HCT116 (cell line): ENCODE data around the gene DNHD1. TPM values are rescaled to one million over a fixed set of nuclear protein-coding genes. Genes with fewer than 3 reads are reported as not detected.

Source experiments
- ATAC-seq: fragments of 200-7000 bp; cut with Tn5 transposase; 2 replicates; pipeline ENCODE4 v1.9.1; 2020; ENCODE audit warnings: mild to moderate bottlenecking, moderate library complexity
- BruUV-seq: library from RNA; stranded (reverse); fragments of 400-500 nt; replicated peaks from 2 replicates; lab custom pipeline; 2021; lab: Mats Ljungman, UMichigan
- CTCF ChIA-PET: fragments of 300-600 bp; sonication (Branson Sonifier 250); formaldehyde crosslinking; loops from one replicate; lab custom pipeline; 2021; ENCODE audit warnings: antibody characterized with exemption; lab: Charles Lee
- POLR2A ChIA-PET: fragments of 300-600, 350-600 bp; sonication (Branson Sonifier 250); formaldehyde crosslinking; loops from one replicate; lab custom pipeline; 2021; ENCODE audit warnings: antibody characterized with exemption; lab: Charles Lee
- RAD21 ChIA-PET, 2 experiments: fragments of 300-600 bp; sonication (Branson Sonifier 250); formaldehyde crosslinking; loops; one replicate each; lab custom pipeline; 2023; ENCODE audit warnings: low total read pairs in 2 of 2; ENCODE audit not compliant: uncharacterized antibody in 2 of 2, unreplicated experiment in 2 of 2, low non-redundant PET in 1 of 2; lab: Charles Lee
- DNase-seq: peaks from one replicate; pipeline ENCODE4 v3.0.0-alpha.2; 2010; ENCODE audit warnings: low read depth, low spot score
- H2AFZ ChIP-seq: fragments of 200-600 bp; shearing (Covaris generic), sonication (generic); 2 replicates; pipeline ENCODE4 v1.6.1; 2017; ENCODE audit warnings: low read depth, mixed run types, mixed read lengths, antibody characterized with exemption, low read length; ENCODE audit not compliant: poor library complexity, severe bottlenecking
- H3K27ac ChIP-seq: 2 replicates; pipeline ENCODE4 v1.5.1; 2012; ENCODE audit warnings: low read depth, low read length
- H3K27me3 ChIP-seq: fragments of 200-600 bp; sonication (generic); 2 replicates; pipeline ENCODE4 v1.6.1; 2016; ENCODE audit warnings: mixed run types, low read length, mixed read lengths; ENCODE audit not compliant: insufficient read depth
- H3K36me3 ChIP-seq, 2 experiments: fragments of 200-500 bp in 1 of 2; fragments of 200-600 bp in 1 of 2; sonication (Bioruptor generic) in 1 of 2; sonication (generic) in 1 of 2; 2 replicates each; pipeline versions ENCODE4 v1.5.1 to v1.6.1; 2014 to 2016; ENCODE audit warnings: low read length in 2 of 2, inconsistent platforms in 1 of 2, mixed read lengths in 1 of 2, mixed run types in 1 of 2; ENCODE audit not compliant: insufficient read depth in 2 of 2, control insufficient read depth in 1 of 2
- H3K4me1 ChIP-seq, 2 experiments: fragments of 200-600 bp in 1 of 2; sonication (generic) in 1 of 2; 2 replicates each; pipeline versions ENCODE4 v1.5.1 to v1.6.1; 2012 to 2017; ENCODE audit warnings: low read length in 2 of 2, inconsistent platforms in 1 of 2, mild to moderate bottlenecking in 1 of 2, mixed read lengths in 1 of 2, mixed run types in 1 of 2, moderate library complexity in 1 of 2; ENCODE audit not compliant: insufficient read depth in 2 of 2, control insufficient read depth in 1 of 2
- H3K4me2 ChIP-seq: fragments of 200-600 bp; sonication (generic); 2 replicates; pipeline ENCODE4 v1.6.1; 2017; ENCODE audit warnings: mixed run types, low read length, mixed read lengths
- H3K4me3 ChIP-seq, 2 experiments: fragments of 200-600 bp in 1 of 2; sonication (generic) in 1 of 2; replicated peaks in 1 of 2; 2 replicates each; pipeline ENCODE4 v1.5.1; 2011 to 2016; ENCODE audit warnings: low read length in 2 of 2, control low read depth in 1 of 2, low read depth in 1 of 2, mild to moderate bottlenecking in 1 of 2, mixed read lengths in 1 of 2, mixed run types in 1 of 2
- H3K79me2 ChIP-seq: fragments of 200-600 bp; sonication (generic); 2 replicates; pipeline ENCODE4 v1.6.1; 2017; ENCODE audit warnings: mild to moderate bottlenecking, mixed run types, low read length, moderate library complexity, mixed read lengths; ENCODE audit not compliant: insufficient read depth
- H3K9ac ChIP-seq: fragments of 200-600 bp; sonication (generic); 2 replicates; pipeline ENCODE4 v1.6.1; 2016; ENCODE audit warnings: low read length, mixed read lengths
- H3K9me2 ChIP-seq: fragments of 200-600 bp; sonication (generic), shearing (Covaris generic); 2 replicates; pipeline ENCODE4 v1.6.1; 2017; ENCODE audit warnings: mixed run types, mild to moderate bottlenecking, moderate library complexity; ENCODE audit not compliant: insufficient read depth
- H3K9me3 ChIP-seq, 2 experiments: fragments of 200-500 bp in 1 of 2; fragments of 200-600 bp in 1 of 2; sonication (Bioruptor generic) in 1 of 2; sonication (generic) in 1 of 2; 2 replicates each; pipeline ENCODE4 v1.6.1; 2014 to 2017; ENCODE audit warnings: low read length in 2 of 2, mixed read lengths in 2 of 2, inconsistent platforms in 1 of 2, low read depth in 1 of 2, mild to moderate bottlenecking in 1 of 2, mixed run types in 1 of 2, moderate library complexity in 1 of 2; ENCODE audit not compliant: control insufficient read depth in 1 of 2, insufficient read depth in 1 of 2
- H4K20me1 ChIP-seq: fragments of 200-600 bp; sonication (generic), shearing (Covaris generic); 2 replicates; pipeline ENCODE4 v1.6.1; 2017; ENCODE audit warnings: mixed run types, mild to moderate bottlenecking, moderate library complexity; ENCODE audit not compliant: insufficient read depth
- ATF3 ChIP-seq: IDR thresholded peaks from 2 replicates; pipeline ENCODE4 v1.6.1; 2012
- CBX3 ChIP-seq: IDR thresholded peaks from 2 replicates; pipeline ENCODE4 v1.6.1; 2012; ENCODE audit warnings: low read depth
- CEBPB ChIP-seq: IDR thresholded peaks from 2 replicates; pipeline ENCODE4 v1.6.1; 2012; ENCODE audit warnings: low read depth
- EGR1 ChIP-seq: IDR thresholded peaks from 2 replicates; pipeline ENCODE4 v1.6.1; 2012; ENCODE audit warnings: low read depth
- FOSL1 ChIP-seq: IDR thresholded peaks from 2 replicates; pipeline ENCODE4 v1.6.1; 2012; ENCODE audit warnings: low read depth
- JUND ChIP-seq: IDR thresholded peaks from 2 replicates; pipeline ENCODE4 v1.6.1; 2012
- POLR2AphosphoS5 ChIP-seq: IDR thresholded peaks from 2 replicates; pipeline ENCODE4 v1.6.1; 2011; ENCODE audit warnings: mild to moderate bottlenecking, low read depth, low read length, moderate library complexity
- RAD21 ChIP-seq: IDR thresholded peaks from 2 replicates; pipeline ENCODE4 v1.6.1; 2012; ENCODE audit warnings: low read depth, mild to moderate bottlenecking
- REST ChIP-seq: IDR thresholded peaks from 2 replicates; pipeline ENCODE4 v1.6.1; 2012; ENCODE audit warnings: low read depth
- SRF ChIP-seq: IDR thresholded peaks from 2 replicates; pipeline ENCODE4 v1.6.1; 2012; ENCODE audit warnings: low read depth
- TCF7L2 ChIP-seq: IDR thresholded peaks from 2 replicates; pipeline ENCODE4 v1.7.0; 2011; ENCODE audit warnings: borderline replicate concordance, inconsistent platforms; ENCODE audit not compliant: insufficient read depth, insufficient read length; ENCODE audit errors: extremely low read depth
- ZBTB33 ChIP-seq: IDR thresholded peaks from 2 replicates; pipeline ENCODE4 v1.6.1; 2011; ENCODE audit warnings: mild to moderate bottlenecking, low read length, moderate library complexity; ENCODE audit not compliant: insufficient replicate concordance; ENCODE audit errors: extremely low read depth
- ZNF274 ChIP-seq: fragments of 200-500 bp; sonication (Bioruptor generic); IDR thresholded peaks from 2 replicates; pipeline ENCODE4 v1.6.1; 2014; ENCODE audit warnings: mild to moderate bottlenecking, low read depth, low read length, inconsistent platforms
- intact Hi-C: fragments of 100-400 bp; cut with micrococcal nuclease; formaldehyde crosslinking; loops from 2 replicates; pipeline ENCODE4 v1.10.0; 2022
- total RNA-seq: library from RNA; stranded (reverse); gene quantifications from one replicate; pipeline ENCODE4 v1.2.1, GENCODE V29; 2021; ENCODE audit not compliant: unreplicated experiment

Gene DNHD1
- total RNA-seq, 1 experiment from 2014 or later, result 8.0 TPM

GRCh38 chr11:6576471-6577373, 79.6 kb downstream of the DNHD1 start:
- BruUV-seq, result no TSS peak
- POLR2A ChIA-PET, result no interaction called here

GRCh38 chr11:6578134-6578533, 81.1 kb downstream of the DNHD1 start:
- H3K27ac ChIP-seq, result no peak overlapping the region
- H3K4me1 ChIP-seq, result no peaks in the 10 kb centered on the region
- H3K9ac ChIP-seq, result no peak overlapping the region
- ATAC-seq, result peak; percentile 66; the same call in 1 of the 2 replicates
- no peaks in the 10 kb centered on the region for H3K9me3 ChIP-seq
- no peak for DNase-seq
- CTCF ChIA-PET, result no interaction called here
- no peaks in the 10 kb centered on the region for H4K20me1 ChIP-seq
- intact Hi-C loops, result no loop called here
- POLR2A ChIA-PET, result interaction anchor here (0.6 kb wide), 1 partner anchor 317 kb away, joined by 3 read pairs; no protein-coding TSS in a partner anchor
- no TSS peak for BruUV-seq
- H3K27me3 ChIP-seq, result no peaks in the 10 kb centered on the region
- H3K4me3 ChIP-seq, result no peak overlapping the region
- RAD21 ChIA-PET, result no interaction called here
- no peak overlapping the region for H3K4me2 ChIP-seq
- H3K9me2 ChIP-seq, result no peaks in the 10 kb centered on the region
- peaks cover 5% of the 10 kb centered on the region; the same call in 1 of the 2 replicates for H3K79me2 ChIP-seq
- H2AFZ ChIP-seq, result no peak overlapping the region
- no peaks in the 10 kb centered on the region for H3K36me3 ChIP-seq
- TF ChIP-seq CEBPB, result no peak
- TF ChIP-seq FOSL1, result no peak
- TF ChIP-seq CBX3, result no peak
- no peak for TF ChIP-seq SRF
- no peak for TF ChIP-seq TCF7L2
- TF ChIP-seq ZNF274, result no peak
- no peak for TF ChIP-seq RAD21
- TF ChIP-seq POLR2AphosphoS5, result no peak
- TF ChIP-seq JUND, result no peak
- TF ChIP-seq REST, result no peak
- no peak for TF ChIP-seq EGR1
- TF ChIP-seq ATF3, result no peak
- no peak for TF ChIP-seq ZBTB33

More at GRCh38 chr11:6576471-6577373, 79.6 kb downstream of the DNHD1 start:
- no peak overlapping the region for H3K9ac ChIP-seq
- ChIA-PET RAD21 (no interaction called here), CTCF (no interaction called here)
- intact Hi-C loops, result no loop called here
- peaks cover 5% of the 10 kb centered on the region; the same call in 1 of the 2 replicates for H3K79me2 ChIP-seq
- no peaks in the 10 kb centered on the region for H3K27me3 ChIP-seq
- H2AFZ ChIP-seq, result no peak overlapping the region
- TF ChIP-seq ZNF274 (no peak), FOSL1 (no peak)
- H3K4me2 ChIP-seq, result no peak overlapping the region
- no peak for DNase-seq
- H4K20me1 ChIP-seq, result no peaks in the 10 kb centered on the region
- H3K36me3 ChIP-seq, result no peaks in the 10 kb centered on the region
- no peak overlapping the region for H3K4me3 ChIP-seq
- no peak overlapping the region for H3K27ac ChIP-seq
- no peak for ATAC-seq
- H3K4me1 ChIP-seq, result no peaks in the 10 kb centered on the region
- H3K9me3 ChIP-seq, result no peaks in the 10 kb centered on the region
- H3K9me2 ChIP-seq, result no peaks in the 10 kb centered on the region
